Effector CD8-positive, alpha-beta T cell (primary cell): ENCODE results near the gene SLC1A2.
"Not testable (repeated sequence)": the region's sequence is repeated elsewhere in the genome, so short reads cannot be mapped to it uniquely, and the experiment has no call there.

ENCODE experiments used
- DNase-seq: peaks from one replicate; lab custom pipeline; 2025; lab: John Stamatoyannopoulos, UW

SLC1A2 gene

DNA sequence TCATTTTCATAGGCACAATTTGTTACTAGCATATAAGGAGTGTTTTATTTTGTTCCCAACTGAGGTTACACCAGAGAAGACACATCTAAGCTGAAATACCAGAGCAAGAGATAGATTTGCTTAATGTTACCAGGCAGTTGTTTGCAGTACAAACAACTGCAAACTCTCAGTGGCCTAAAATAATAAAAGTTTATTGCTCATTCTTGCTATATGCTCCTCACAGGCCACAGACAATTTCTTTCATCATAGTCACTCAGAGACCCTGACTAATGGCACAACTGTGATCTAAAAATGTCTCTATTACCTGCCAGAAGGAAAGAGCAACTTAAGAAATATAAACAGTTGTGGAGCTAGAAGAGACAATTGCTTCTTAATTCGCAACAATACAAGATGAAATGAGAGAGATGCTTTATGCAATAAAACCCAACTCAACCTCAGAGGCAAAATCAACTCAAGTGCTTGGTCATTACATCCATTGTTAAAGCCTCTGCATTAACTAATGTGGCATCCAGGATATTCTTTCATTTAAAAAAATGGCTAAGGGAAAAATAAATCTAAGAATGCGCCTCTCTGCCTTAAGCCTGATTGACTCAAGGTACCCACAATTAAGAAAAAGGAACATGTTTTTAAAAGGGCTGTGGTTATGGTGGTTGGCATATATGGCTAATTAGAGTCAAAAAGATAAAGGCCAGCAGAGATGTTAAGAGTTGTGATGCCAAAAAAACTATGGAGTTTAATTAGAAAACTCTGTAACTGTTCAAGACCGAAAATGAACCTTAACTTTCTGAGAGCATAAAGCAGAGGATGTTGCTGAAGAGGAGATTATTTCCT is 176.7 kb downstream of the SLC1A2 start:
- no peak for DNase-seq

DNA sequence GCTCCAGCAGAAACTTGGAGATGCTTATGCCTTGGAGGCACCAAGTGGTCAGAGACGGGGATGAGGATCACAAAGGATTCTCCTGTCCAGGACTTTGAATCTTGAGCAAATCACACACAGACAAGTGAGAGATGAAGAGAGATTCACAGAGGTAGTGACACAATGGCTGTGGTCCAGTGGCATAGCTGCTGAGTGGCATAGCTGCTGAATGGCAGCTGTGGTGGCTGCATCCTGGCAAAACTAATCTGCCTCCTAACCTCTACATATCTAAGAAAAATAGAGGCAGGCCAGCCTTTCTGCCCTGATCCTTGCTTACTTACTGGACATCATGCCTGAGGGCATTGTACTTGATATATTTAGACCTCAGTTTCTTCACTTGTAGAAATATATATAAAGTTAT is 177.8 kb downstream of the SLC1A2 start:
- no peak for DNase-seq

DNA sequence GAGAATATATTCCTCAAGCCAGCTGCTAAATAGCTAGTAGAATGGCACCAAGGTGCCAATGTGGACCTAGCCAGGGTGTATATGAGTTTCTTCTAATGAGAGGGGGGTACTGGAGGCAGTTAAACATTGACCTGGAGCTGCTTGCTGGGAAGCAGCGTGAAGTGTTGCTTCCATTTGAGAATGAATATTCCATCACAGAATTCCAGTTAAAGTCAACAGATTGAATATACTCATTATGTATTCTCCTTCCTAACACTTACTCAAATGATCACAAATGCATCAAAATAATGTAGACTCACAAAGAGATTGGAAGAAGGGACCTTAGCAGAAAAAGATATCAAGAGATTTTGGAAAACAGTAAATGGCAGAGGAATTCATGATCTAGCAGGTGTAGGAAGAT is 178.3 kb downstream of the SLC1A2 start:
- no peak for DNase-seq

DNA sequence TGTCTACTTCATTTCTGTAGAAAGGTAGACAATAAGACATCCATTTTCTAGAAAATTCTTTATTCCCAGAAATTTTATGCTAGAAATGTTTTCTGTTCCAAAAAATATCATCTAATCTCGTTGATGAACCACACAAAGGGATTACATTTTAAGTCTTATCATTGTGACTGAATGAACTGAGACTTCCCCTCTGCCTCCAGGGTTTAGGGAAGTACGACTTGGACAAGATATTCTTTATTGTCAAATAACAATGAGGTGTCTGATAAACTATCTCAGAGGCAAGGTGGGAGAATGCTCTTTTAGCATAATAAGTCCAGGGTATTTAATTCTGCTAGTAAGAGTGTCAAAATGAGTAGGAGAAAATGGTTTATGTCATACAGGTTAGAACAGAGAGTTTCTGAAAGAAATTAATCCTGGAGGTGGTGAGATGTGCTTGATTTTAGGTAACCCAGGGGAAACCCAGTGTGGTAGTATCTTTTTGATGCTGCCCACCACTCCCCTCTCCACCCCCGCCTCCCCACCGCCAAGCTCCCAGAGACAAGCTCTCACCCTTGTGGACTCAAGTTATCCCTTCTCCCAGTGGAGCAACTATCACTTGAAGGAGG is 179.8 kb downstream of the SLC1A2 start:
- no peak for DNase-seq

DNA sequence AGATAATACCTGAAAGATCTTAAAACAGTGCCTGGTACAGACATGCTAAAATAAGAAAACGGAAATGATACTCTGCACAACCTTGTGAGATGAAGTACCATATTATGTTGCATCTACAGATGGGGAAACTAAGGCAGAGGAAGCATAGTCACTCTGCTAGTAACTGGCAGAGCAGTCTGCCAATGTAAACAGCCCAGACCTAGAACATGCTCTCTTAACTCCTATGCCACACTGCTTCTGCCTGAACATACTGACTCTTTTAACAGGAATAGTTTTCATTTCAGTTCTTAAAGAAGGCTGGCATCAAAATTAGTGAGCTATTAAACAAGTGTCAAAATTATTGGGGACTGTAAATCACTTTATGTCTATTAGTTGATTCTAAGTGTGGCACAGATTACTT is 180.5 kb downstream of the SLC1A2 start:
- no peak for DNase-seq

DNA sequence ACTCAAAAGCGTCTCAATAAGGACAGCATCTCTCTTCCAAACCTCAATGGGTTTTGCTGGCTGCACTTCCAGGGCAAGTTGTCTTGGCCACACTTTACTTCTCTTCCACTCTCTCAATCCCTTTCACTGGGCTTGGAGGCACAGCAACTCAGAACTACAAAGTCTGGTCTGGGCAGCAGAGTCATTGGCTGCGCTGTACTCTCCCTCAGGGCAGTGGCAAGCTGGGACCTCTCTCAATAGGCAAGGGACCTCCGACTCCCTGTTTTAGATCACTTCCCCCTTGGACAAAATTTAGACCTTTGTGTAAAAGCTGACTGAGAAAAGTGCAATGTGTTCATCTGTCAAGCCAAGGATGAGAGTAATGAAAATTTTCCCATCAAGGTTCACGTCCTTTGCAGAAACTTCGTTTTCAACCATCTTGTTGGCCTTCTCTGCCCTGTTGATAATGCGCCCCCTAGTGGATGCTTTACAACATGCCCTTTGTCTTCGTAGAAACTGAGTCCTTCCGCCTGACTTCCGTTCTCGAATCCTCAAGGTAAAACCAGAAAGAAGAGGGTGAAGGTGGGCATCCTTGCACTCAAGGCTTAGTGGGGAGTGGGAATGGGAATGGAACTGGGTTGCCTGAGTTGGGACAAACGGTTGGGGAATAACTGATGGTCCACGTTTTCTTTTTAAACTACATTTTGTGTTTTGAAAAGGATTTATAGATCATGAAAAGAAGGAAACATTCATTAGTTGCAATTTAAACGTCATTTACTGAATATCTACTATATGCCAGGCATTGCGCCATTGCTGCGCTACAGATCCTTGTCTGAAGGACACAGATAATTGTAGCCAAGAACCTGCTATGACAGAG is 181.3 kb downstream of the SLC1A2 start:
- DNase-seq: no peak

DNA sequence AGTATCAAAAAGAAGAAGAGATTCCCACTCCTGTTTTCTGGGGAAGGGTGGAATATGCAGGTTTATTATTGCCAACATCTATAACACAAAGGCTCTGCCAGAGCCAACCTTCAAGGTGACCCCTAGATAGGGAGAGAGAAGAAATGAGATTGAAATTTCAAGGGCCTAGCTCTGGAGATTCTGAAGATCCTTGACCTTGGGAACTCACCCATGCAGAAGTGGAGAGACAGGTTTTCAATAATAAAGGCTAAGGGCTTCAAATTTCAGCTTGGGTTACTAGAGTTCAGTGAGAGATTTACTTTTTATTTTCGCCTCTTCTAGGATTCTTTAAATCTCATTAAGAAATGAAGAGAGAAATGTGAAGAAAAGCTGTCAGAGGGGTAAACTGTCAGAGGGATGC is 182.0 kb downstream of the SLC1A2 start:
- DNase-seq: no peak

DNA sequence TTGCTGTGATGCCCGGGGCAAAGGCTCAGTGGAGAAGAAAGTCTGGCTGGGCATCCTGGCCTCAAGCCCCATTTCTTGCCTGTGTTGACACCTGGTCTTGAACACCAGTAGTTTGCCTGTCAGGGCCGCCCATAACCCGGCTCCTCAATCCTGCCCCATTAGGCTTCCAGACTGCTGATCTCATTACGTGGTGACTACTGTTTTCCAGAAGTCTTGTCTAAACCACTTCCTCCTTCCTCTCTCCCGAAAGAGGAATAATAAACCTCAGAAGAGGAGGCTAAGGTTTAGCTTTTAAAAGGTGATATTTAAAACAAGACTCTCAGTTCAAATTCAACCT is 182.7 kb downstream of the SLC1A2 start:
- DNase-seq: no peak

DNA sequence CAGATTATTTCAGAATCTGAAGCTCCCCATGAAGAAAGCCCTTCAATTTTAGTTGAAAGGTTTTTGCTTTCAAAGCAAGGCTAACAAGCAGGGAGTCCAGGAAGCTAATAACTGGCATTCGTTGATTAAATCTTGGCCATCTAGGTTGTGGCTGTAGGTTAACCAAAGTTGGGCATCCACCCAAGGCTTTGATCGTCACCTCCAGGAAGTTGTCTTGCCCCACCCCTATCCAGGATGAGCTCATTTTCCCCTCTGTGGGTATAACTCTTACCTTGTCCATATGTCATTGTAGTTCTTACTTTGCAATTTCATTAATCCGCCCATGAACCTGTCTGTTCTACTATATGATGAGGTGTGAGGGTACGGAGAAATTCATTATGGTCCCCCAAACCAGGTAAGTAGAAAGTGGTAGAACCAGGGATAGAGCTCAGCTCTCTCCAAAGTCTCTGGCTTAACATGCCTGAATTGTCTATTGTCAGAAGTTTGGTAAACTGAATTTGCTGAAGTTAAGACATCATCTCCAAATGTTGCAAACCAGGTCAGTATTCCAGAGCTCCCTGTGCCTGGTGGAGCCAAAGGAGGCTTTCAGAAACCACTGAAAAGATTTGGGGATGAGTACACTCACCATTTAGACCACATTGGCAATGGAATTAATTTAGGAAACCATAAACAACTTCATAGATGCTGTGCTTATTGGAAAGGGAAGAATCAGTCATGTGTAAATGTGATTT is 183.3 kb downstream of the SLC1A2 start:
- no peak for DNase-seq

DNA sequence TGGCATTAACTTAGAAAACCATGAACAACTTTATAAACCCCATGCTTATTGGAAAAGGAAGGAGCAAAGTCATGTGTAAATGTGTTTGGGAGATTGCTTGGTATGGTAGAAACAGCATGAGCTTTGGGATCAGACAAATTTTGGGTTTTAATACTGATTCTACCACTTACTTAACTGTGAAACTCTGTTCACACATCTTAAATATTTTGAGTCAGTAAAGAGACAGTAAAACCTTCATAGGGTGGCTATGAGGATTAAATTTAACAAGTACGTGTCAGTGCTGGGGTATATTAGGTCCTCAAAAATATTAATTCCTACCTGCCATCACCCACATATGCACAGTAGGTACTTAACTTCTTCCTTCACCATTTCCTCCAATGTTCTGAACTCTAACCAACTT is 183.9 kb downstream of the SLC1A2 start:
- no peak for DNase-seq

DNA sequence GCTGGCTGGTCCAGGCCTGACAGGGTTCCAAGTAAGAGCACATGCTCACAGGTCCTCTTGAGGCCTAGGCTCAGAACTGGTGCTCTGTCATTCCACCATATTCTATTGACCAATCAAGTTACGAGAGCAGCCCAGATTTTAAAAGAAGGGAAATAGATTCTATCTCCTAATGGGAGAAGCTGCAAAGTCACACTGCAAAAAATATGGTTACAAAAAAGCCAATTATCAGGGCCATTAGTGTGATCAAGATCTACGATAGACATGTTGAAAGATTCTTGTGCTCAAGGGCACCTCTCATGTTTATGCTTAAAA is 184.2 kb downstream of the SLC1A2 start:
- DNase-seq: no peak

DNA sequence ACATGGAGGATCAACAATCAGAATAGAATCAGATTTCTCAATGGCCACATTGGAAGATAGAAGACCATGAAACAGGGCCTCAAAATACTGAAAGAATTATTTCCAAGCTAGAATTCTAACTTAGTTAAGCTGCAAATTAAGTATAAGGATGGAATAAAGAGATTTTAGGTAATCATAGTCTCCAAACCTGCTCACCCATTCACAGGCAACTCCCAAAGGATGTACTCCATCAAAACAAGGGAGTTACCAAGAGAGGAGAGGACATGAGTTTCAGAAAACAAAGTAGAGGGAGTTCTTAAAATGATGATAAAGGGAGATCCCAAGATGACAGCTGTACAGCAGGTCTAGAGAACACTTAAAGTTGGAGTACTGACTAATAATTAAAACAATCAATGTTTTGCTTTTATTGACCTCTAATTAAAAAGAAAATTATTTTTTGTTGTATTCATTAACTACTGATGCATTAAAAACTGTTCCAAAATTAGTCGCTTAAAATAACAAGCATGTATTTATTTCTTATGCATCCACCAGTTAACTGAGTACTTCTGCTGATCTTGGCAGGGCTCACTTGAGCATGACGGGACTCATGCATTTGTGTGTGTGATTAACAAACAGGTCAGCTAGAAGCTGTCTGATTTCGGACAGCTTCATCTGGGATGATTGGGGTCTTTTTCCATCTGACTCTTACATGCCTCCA is 184.8 kb downstream of the SLC1A2 start:
- no peak for DNase-seq

DNA sequence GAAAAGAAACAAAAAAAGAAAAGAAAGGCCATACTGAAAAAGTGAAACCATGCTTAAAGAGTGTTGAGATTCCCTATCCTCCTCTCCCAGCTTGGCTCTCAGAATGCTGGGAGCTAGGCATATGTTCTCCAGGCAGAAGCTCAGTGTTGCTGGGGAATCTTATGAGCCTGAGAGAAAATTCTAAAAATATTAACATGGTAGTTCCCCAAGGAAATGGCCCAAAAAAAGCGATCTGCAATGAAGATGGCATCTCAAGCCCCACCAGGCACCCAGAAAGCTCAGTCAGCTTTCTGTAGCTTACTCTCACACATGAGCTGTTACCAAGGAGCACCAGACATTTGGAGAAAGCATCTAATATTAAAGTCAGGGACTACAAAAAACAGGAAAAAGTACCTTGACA is 185.8 kb downstream of the SLC1A2 start:
- DNase-seq: no peak

DNA sequence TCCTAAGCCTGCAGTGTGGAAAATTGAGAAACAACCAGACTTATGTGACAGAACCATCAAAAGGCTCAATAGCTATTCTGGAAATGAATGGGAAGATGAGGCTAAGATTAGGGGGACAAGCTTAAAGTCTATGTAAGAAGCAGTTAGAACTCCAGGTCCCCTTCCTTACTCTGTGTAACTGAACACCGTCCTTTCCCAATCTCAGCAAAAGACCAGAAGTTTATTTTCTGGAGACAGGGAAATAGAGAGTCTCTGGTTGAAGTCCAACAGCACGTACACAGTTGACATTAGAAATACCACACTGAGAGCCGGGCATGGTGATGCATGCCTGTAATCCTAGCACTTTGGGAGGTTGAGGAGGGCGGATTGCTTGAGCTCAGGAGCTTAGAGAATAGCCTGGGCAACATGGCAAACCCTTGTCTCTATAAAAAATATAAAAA is 186.4 kb downstream of the SLC1A2 start:
- DNase-seq: no peak

DNA sequence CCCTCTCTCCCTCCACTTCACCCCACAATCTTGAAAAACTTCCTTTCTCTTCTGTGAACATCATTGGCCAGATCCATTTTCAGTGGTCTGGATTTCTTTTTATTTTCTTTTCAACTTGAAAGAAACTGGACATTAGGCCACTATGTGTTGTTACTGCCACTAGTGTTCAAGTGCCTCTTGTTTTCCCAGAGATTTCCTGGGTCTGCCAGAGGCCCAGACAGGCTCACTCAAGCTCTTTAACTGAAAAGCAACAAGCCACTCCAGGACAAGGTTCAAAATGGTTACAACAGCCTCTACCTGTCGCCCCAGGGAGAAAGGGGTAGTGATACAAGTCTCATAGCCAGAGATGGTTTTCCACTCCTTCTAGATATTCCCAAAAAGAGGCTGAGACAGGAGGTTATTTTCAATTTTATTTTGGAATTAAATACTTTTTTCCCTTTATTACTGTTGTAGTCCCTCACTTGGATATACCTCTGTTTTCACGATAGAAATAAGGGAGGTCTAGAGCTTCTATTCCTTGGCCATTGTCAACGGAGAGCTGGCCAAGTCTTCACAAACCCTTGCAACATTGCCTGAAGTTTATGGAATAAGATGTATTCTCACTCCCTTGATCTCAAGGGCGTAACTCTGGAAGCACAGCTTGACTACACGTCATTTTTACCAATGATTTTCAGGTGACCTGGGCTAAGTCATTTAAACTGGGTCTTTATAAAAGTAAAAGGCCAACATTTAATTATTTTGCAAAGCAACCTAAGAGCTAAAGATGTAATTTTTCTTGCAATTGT is 188.1 kb downstream of the SLC1A2 start:
- DNase-seq: no peak

DNA sequence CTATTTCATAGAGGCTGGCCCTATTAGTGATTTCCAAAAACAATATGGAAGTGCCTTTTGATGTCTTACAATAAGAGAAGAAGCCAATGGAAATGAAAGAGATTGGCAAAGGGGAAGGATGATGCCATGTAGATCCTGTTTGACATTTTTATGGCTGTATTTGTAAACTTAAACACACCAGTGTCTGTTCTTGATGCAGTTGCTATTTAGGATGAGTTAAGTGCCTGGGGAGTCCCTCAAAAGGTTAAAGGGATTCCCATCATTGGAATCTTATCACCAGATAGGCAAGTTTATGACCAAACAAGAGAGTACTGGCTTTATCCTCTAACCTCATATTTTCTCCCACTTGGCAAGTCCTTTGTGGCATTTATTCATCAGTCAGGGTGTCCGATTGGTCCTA is 189.0 kb downstream of the SLC1A2 start:
- no peak for DNase-seq

DNA sequence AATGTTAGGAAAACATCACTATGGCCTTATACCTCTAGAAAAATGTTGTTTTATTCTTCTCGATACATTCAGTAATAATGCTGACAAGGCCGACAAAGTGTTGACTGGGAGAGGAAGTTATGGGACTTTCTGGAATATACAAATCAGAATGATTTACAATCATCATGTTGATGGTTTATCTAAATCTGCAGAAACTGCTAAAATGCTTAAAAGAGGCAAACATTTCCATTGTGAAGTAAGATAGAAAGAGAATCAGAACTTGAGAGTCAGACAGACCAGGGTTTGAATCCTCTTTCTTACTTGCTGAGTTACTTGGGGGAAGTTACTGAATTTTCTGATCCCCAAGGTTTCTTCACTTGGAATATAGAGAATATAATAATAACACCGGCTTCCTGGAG is 191.0 kb downstream of the SLC1A2 start:
- DNase-seq: no peak

DNA sequence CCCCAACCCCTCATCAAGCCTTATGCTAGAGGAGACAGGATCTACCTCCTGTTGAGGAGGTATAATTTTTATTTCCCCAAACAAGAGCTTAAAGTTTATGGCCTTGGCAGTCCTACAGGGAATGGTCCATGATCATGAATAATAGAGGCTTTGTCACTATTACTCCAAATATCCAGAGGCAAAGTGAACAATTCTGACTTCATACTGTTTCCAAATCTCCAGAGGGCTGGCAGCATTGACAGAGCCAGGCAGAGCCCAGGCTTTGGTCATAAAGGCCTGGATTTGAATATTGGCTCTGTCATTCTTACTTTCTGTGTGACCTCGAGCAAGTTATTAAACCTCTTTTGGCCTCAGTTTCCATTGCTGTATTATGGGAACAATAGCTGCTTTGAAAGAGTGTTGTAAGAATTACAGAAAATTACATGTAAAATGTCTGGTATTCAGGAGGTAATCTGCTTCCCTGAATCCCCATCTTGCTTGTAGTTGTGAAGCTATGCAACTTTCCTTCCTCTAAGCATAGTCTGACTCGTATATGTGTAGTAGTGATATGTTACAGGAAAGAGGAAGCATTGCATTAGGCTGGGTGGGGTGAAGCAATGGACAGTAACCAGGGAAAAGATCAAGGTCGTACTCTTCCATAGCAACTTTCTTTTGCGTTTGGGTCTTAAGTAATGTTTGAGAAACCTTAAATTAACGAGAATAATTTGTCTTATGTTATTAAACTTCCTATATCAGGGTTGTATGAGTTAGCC is 191.6 kb downstream of the SLC1A2 start:
- DNase-seq: no peak

DNA sequence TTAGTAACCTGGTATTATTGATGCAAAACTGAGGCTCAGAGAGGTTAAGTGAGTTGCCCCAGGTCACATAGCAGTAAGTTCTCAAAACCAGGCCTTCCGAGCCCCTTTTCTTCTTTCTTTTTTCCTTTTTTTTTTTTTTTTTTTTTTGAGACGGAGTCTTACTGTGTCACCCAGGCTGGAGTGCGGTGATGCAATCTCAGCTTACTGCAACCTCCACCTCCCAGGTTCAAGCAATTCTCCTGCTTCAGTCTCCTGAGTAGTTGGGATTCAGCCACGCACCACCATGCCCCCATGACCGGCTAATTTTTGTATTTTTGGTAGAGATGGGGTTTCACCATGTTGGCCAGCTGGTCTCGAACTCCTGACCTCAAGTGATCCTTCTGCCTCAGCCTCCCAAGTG is 192.6 kb downstream of the SLC1A2 start:
- not testable (repeated sequence) for DNase-seq

DNA sequence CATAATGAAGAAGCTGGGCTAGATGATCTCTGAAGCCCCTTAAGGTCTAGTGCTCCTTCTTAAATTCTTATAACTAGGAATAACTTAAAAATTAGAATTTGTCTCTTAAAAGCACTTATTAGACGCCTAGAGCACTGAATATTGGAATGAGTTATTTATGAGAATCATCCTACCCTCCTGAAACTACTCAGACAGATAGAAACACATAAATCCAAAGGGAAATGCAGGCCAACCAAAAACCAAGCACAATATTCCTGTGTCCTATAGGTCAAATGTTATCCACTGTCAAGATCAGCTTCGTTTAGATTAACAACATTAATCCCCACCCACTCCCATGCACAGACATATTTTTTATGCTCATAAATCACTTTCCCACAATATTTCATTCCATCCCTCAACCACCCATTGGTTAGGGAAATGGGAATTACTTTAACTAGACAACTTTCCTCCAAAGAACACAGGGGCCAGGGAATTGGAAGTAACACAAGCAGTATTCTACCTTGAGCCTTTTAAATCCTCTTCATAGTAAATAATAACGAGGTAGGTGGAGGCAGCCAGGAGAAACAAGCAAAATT is 193.3 kb downstream of the SLC1A2 start:
- no peak for DNase-seq
